ENCODE data around the gene SLC6A8.

- no peak for TF ChIP-seq CTCF (IDR thresholded peaks at IDR 0.05; ENCODE audit: low read depth, low read length)
- TF ChIP-seq EZH2phosphoT487 (IDR thresholded peaks at IDR 0.05; ENCODE audit: low read depth), result no peak
These were observed 30.6 kb upstream of the SLC6A8 start for GRCh38 chrX:153657161-153657560.

Measured in OCI-LY3 (cell line).